22Rv1 (cell line): ENCODE results near the gene GSTT2.
"Not testable (repeated sequence)": the region's sequence is repeated elsewhere in the genome, so short reads cannot be mapped to it uniquely, and the experiment has no call there.

Source experiments
- ZFX ChIP-seq: fragments of 450-650 bp; IDR thresholded peaks from 2 replicates; pipeline ENCODE4 v1.6.1; 2017; ENCODE audit warnings: antibody characterized with exemption, borderline replicate concordance
- TF ChIP-seq, protein P1 (sequence below): fragments of 450-650 bp; IDR thresholded peaks from 2 replicates; pipeline ENCODE4 v1.5.1; 2017; ENCODE audit warnings: mild to moderate bottlenecking

DNA sequence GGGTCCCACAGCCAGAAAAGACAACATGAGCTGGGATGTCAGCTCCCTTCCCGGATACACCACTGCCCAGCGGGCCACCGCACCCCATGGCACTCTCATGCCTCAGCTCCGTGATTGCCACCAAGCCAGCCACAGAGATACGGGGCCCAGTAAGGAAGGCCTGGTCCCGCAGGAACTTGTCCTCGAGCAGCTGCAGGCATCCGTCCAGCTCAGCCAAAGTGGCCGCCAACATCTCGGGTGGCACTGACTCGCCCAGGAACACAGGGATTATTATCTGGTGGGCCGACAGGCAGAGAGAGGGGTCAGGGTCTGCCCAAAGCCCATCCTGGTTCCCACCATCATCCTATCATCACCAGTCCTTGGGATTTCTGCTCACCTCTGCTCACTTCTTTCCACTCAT is 2.6 kb upstream of the GSTT2 start:
- TF ChIP-seq, protein P1, sequence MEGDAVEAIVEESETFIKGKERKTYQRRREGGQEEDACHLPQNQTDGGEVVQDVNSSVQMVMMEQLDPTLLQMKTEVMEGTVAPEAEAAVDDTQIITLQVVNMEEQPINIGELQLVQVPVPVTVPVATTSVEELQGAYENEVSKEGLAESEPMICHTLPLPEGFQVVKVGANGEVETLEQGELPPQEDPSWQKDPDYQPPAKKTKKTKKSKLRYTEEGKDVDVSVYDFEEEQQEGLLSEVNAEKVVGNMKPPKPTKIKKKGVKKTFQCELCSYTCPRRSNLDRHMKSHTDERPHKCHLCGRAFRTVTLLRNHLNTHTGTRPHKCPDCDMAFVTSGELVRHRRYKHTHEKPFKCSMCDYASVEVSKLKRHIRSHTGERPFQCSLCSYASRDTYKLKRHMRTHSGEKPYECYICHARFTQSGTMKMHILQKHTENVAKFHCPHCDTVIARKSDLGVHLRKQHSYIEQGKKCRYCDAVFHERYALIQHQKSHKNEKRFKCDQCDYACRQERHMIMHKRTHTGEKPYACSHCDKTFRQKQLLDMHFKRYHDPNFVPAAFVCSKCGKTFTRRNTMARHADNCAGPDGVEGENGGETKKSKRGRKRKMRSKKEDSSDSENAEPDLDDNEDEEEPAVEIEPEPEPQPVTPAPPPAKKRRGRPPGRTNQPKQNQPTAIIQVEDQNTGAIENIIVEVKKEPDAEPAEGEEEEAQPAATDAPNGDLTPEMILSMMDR: not testable (repeated sequence)
- TF ChIP-seq ZFX: not testable (repeated sequence)
